Neural progenitor cell (in vitro differentiated cells): Measurements from ENCODE around the gene ADAD1. TPM values are rescaled to one million over a fixed set of nuclear protein-coding genes. Genes with fewer than 3 reads are reported as not detected.
"Not testable (repeated sequence)": the region's sequence is repeated elsewhere in the genome, so short reads cannot be mapped to it uniquely, and the experiment has no call there.

Experiments used
- DNase-seq: peaks from one replicate; pipeline ENCODE4 v3.0.0-alpha.2; 2016; ENCODE audit warnings: low spot score
- H2AFZ ChIP-seq: fragments of 200-600 bp; sonication (generic); replicated peaks from 2 replicates; pipeline ENCODE4 v1.6.1; 2016; ENCODE audit warnings: antibody characterized with exemption
- H3F3A ChIP-seq: fragments of 200-600 bp; sonication (generic); 2 replicates; pipeline ENCODE4 v1.6.1; 2016; ENCODE audit warnings: antibody characterized with exemption, low read depth
- H3K27ac ChIP-seq: fragments of 200-600 bp; sonication (generic); 2 replicates; pipeline ENCODE4 v1.5.1; 2016; ENCODE audit warnings: mild to moderate bottlenecking
- H3K27me3 ChIP-seq: fragments of 200-600 bp; sonication (generic); 2 replicates; pipeline ENCODE4 v1.6.1; 2016; ENCODE audit warnings: mild to moderate bottlenecking, moderate library complexity
- H3K36me3 ChIP-seq: fragments of 200-600 bp; sonication (generic); 2 replicates; pipeline ENCODE4 v1.5.1; 2016
- H3K4me1 ChIP-seq: fragments of 200-600 bp; sonication (generic); 2 replicates; pipeline ENCODE4 v1.6.1; 2016; ENCODE audit warnings: mixed run types
- H3K4me2 ChIP-seq: fragments of 200-600 bp; sonication (generic); 2 replicates; pipeline ENCODE4 v1.6.1; 2016
- H3K4me3 ChIP-seq: fragments of 200-600 bp; sonication (generic); 2 replicates; pipeline ENCODE4 v1.5.1; 2016
- H3K79me2 ChIP-seq: fragments of 200-600 bp; sonication (generic); 2 replicates; pipeline ENCODE4 v1.6.1; 2016; ENCODE audit warnings: low read depth
- H3K9ac ChIP-seq: fragments of 200-600 bp; sonication (generic); 2 replicates; pipeline ENCODE4 v1.6.1; 2016
- H3K9me3 ChIP-seq: fragments of 200-600 bp; sonication (generic); 2 replicates; pipeline ENCODE4 v1.5.1; 2016; ENCODE audit warnings: low read depth
- H4K20me1 ChIP-seq: fragments of 200-600 bp; sonication (generic); 2 replicates; pipeline ENCODE4 v1.6.1; 2016; ENCODE audit warnings: low read depth
- H3K27ac Mint-ChIP-seq: 3 replicates; pipeline ENCODE4 v1.8.0; 2021; ENCODE audit warnings: mixed read lengths
- H3K27me3 Mint-ChIP-seq: 2 replicates; pipeline ENCODE4 v1.8.0; 2022; ENCODE audit warnings: low read depth, mild to moderate bottlenecking, inconsistent platforms, moderate library complexity, mixed read lengths; ENCODE audit not compliant: insufficient read depth
- H3K36me3 Mint-ChIP-seq: 3 replicates; pipeline ENCODE4 v1.8.0; 2021; ENCODE audit warnings: mixed read lengths
- H3K4me1 Mint-ChIP-seq: 3 replicates; pipeline ENCODE4 v1.8.0; 2021; ENCODE audit warnings: mixed read lengths
- H3K4me3 Mint-ChIP-seq: 3 replicates; pipeline ENCODE4 v1.8.0; 2021; ENCODE audit warnings: mild to moderate bottlenecking, moderate library complexity, mixed read lengths
- H3K9me3 Mint-ChIP-seq: 3 replicates; pipeline ENCODE4 v1.8.0; 2020; ENCODE audit warnings: mixed read lengths
- CTCF ChIP-seq: fragments of 200-600 bp; sonication (generic); IDR thresholded peaks from 2 replicates; pipeline ENCODE4 v1.5.1; 2017; ENCODE audit warnings: antibody characterized with exemption, mild to moderate bottlenecking
- EZH2 ChIP-seq: fragments of 200-600 bp; sonication (generic); IDR thresholded peaks from 2 replicates; pipeline ENCODE4 v1.6.1; 2017; ENCODE audit warnings: antibody characterized with exemption, mild to moderate bottlenecking, moderate library complexity
- EZH2phosphoT487 ChIP-seq: fragments of 200-600 bp; sonication (generic); IDR thresholded peaks from 2 replicates; pipeline ENCODE4 v1.6.1; 2017; ENCODE audit warnings: antibody characterized with exemption
- total RNA-seq: library from RNA; depleted of rRNA; stranded (reverse); fragments of >200 nt; gene quantifications from 2 replicates; pipeline ENCODE4 v1.2.3, GENCODE V29; 2015; ENCODE audit warnings: low replicate concordance

ADAD1 gene
- total RNA-seq, 1 donor from 2014 or later: not detected

GRCh38 chr4:122364700-122365404, 14.0 kb upstream of the ADAD1 start:
- H4K20me1 ChIP-seq: no peaks in the 10 kb centered on the region
- peaks cover 4% of the 10 kb centered on the region for H3K36me3 ChIP-seq
- peaks cover 2% of the 10 kb centered on the region for H3K9me3 ChIP-seq
- no peak overlapping the region for H3K9ac ChIP-seq
- DNase-seq: peak; percentile 16
- H3K27me3 Mint-ChIP-seq: peaks cover 2% of the 10 kb centered on the region
- H3K79me2 ChIP-seq: no peaks in the 10 kb centered on the region
- no peaks in the 10 kb centered on the region for H3K27me3 ChIP-seq
- no peak overlapping the region for H3K4me3 ChIP-seq
- no peak overlapping the region for H3K4me2 ChIP-seq
- H2AFZ ChIP-seq: no peak overlapping the region
- TF ChIP-seq EZH2phosphoT487 (no peak), CTCF (no peak), EZH2 (no peak)
- no peaks in the 10 kb centered on the region for H3K4me1 ChIP-seq
- no peak overlapping the region for H3K4me3 Mint-ChIP-seq
- no peaks in the 10 kb centered on the region for H3F3A ChIP-seq
- no peak overlapping the region for H3K27ac Mint-ChIP-seq
- peaks cover 9% of the 10 kb centered on the region for H3K36me3 Mint-ChIP-seq
- no peak overlapping the region for H3K27ac ChIP-seq
- no peaks in the 10 kb centered on the region for H3K4me1 Mint-ChIP-seq
- H3K9me3 Mint-ChIP-seq: peaks cover 2% of the 10 kb centered on the region

GRCh38 chr4:122368786-122369185, 10.0 kb upstream of the ADAD1 start:
- H3K4me1 Mint-ChIP-seq, H4K20me1 ChIP-seq, H3K9me3 Mint-ChIP-seq, H3K9me3 ChIP-seq, H3K36me3 ChIP-seq, H3K4me3 ChIP-seq, H2AFZ ChIP-seq, H3K27ac ChIP-seq, H3K9ac ChIP-seq, H3K4me2 ChIP-seq, H3K4me1 ChIP-seq, H3K27me3 Mint-ChIP-seq, H3K36me3 Mint-ChIP-seq, H3F3A ChIP-seq, H3K27me3 ChIP-seq, H3K4me3 Mint-ChIP-seq, DNase-seq, H3K79me2 ChIP-seq, H3K27ac Mint-ChIP-seq: not testable (repeated sequence)

- no peaks in the 10 kb centered on the region for H3K36me3 Mint-ChIP-seq
- no peaks in the 10 kb centered on the region for H3K4me1 ChIP-seq
- no peaks in the 10 kb centered on the region for H4K20me1 ChIP-seq
- H3K27ac Mint-ChIP-seq: no peak overlapping the region
- H3K4me2 ChIP-seq: no peak overlapping the region
- TF ChIP-seq EZH2 (no peak), CTCF (no peak), EZH2phosphoT487 (no peak)
- H3K27me3 Mint-ChIP-seq: no peaks in the 10 kb centered on the region
- H3K4me1 Mint-ChIP-seq: no peaks in the 10 kb centered on the region
- no peaks in the 10 kb centered on the region for H3K9me3 ChIP-seq
- no peaks in the 10 kb centered on the region for H3K27me3 ChIP-seq
- H3K9me3 Mint-ChIP-seq: no peaks in the 10 kb centered on the region
- no peak overlapping the region for H3K27ac ChIP-seq
- H3K4me3 Mint-ChIP-seq: no peak overlapping the region
- no peaks in the 10 kb centered on the region for H3F3A ChIP-seq
- no peaks in the 10 kb centered on the region for H3K36me3 ChIP-seq
- H2AFZ ChIP-seq: no peak overlapping the region
- no peak overlapping the region for H3K4me3 ChIP-seq
- H3K79me2 ChIP-seq: no peaks in the 10 kb centered on the region
- no peak overlapping the region for H3K9ac ChIP-seq
- DNase-seq: no peak
These were observed 1.5 kb upstream of the ADAD1 start for GRCh38 chr4:122377352-122377751.

DNA sequence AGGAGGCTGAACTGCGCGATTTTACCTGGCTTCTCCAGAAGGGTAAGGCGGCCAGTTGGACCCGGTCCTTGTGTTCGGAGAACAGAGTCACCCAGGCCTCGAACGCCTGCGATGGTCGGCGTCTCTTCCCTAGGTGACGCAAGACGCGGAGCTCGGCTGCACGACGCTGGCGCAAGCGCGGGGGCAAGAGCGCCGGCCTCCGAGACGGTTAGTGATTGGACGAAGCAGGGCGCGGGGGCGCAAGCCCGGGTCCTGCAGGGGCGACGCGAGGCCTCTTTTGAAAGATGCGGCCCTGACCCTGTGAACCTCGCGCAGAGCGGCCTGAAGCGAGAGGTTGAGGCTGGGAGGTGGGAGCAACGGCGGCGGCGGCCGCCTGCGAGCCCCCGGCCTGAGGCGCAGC, 428 bp downstream of the ADAD1 start:
- H3K27me3 ChIP-seq: no peaks in the 10 kb centered on the region

More for the DNA sequence above, 428 bp downstream of the ADAD1 start:
- H3K27ac Mint-ChIP-seq: no peak overlapping the region
- no peaks in the 10 kb centered on the region for H3K4me1 ChIP-seq
- no peak overlapping the region for H3K4me3 ChIP-seq
- no peaks in the 10 kb centered on the region for H3K36me3 Mint-ChIP-seq
- no peaks in the 10 kb centered on the region for H3K4me1 Mint-ChIP-seq
- no peak for TF ChIP-seq EZH2
- no peak for TF ChIP-seq CTCF
- no peak for TF ChIP-seq EZH2phosphoT487
- H3K4me2 ChIP-seq: no peak overlapping the region
- no peaks in the 10 kb centered on the region for H3K9me3 ChIP-seq
- no peak overlapping the region for H3K27ac ChIP-seq
- no peaks in the 10 kb centered on the region for H3K27me3 Mint-ChIP-seq
- no peak overlapping the region for H3K9ac ChIP-seq
- H3K9me3 Mint-ChIP-seq: no peaks in the 10 kb centered on the region
- H3K36me3 ChIP-seq: no peaks in the 10 kb centered on the region
- H3K79me2 ChIP-seq: no peaks in the 10 kb centered on the region
- no peak overlapping the region for H3K4me3 Mint-ChIP-seq
- H3F3A ChIP-seq: no peaks in the 10 kb centered on the region
- no peak overlapping the region for H2AFZ ChIP-seq
- no peak for DNase-seq
- H4K20me1 ChIP-seq: no peaks in the 10 kb centered on the region
